Psoas muscle (tissue), 8 donors: ENCODE measurements around the gene SLC27A5. TPM values are rescaled to one million over a fixed set of nuclear protein-coding genes. Genes with fewer than 3 reads are reported as not detected.

Experiments
- ATAC-seq, 4 donors: fragments of 200-7000 bp; cut with Tn5 transposase; one replicate each; pipeline ENCODE4 v1.9.1; 2020; ENCODE audit warnings: moderate library complexity in 3 of 4, mild to moderate bottlenecking in 2 of 4
- DNase-seq, 2 donors: peaks; one replicate each; pipeline ENCODE4 v3.0.0-alpha.2; 2020
- H3K27ac ChIP-seq: fragments of 200-600 bp; one replicate; pipeline ENCODE4 v1.8.0; 2022
- H3K27me3 ChIP-seq, 3 donors: fragments of 200-600 bp in 1 of 3; one replicate each; pipeline versions ENCODE4 v1.6.1 to v1.8.0; 2013 to 2022; ENCODE audit warnings: low read length in 2 of 3, mild to moderate bottlenecking in 2 of 3, moderate library complexity in 1 of 3; ENCODE audit not compliant: insufficient read depth in 3 of 3
- H3K36me3 ChIP-seq, 2 donors: fragments of 200-600 bp in 1 of 2; one replicate each; pipeline versions ENCODE4 v1.6.1 to v1.8.0; 2013 to 2022; ENCODE audit warnings: low read depth in 1 of 2, mild to moderate bottlenecking in 1 of 2, moderate library complexity in 1 of 2; ENCODE audit not compliant: insufficient read depth in 1 of 2
- H3K4me1 ChIP-seq: fragments of 200-600 bp; one replicate; pipeline ENCODE4 v1.8.0; 2022
- H3K4me3 ChIP-seq: fragments of 200-600 bp; one replicate; pipeline ENCODE4 v1.8.0; 2022; ENCODE audit warnings: mild to moderate bottlenecking
- H3K9me3 ChIP-seq: fragments of 200-600 bp; one replicate; pipeline ENCODE4 v1.8.0; 2022
- WGBS, 3 donors: extraction: QIAGEN DNeasy Blood & Tissue Kit; methylation state at CpG; one replicate each; pipeline versions ENCODE4 v1.1.6 to v1.1.7; 2013; 5-methylcytosine and 5-hydroxymethylcytosine counted together
- intact Hi-C, 2 donors: fragments of 100-400 bp; cut with DNase I; formaldehyde crosslinking; loops; one replicate each; pipeline versions ENCODE4 v1.11.0 to v1.14.2; 2022
- polyA plus RNA-seq, 3 donors: library from polyadenylated mRNA; stranded (reverse); fragments of 200-250 nt; gene quantifications; one replicate each; pipeline ENCODE4 v1.2.3, GENCODE V29; 2013
- total RNA-seq, 4 donors: library from RNA; stranded (reverse); fragmentation: NEBNext Ultra II Directional in 2 of 4; extraction: Animal tissue kit (Norgen Biotek cat#: 25700) in 2 of 4; gene quantifications; one replicate each; pipeline versions ENCODE4 v1.2.1 to v1.2.4, GENCODE V29; 2021 to 2023
- TF ChIP-seq, protein P1 (sequence below): fragments of 200-600 bp; IDR thresholded peaks from one replicate; pipeline ENCODE4 v1.8.0; 2022; ENCODE audit warnings: antibody characterized with exemption
- donor health status: healthy with polysubstance abuse.
- donor health status: DM: no; HTN: no; CAD: no; lungs with moderate emphysema.
- donor health status: Bipolar disorder and iron deficiency.
- donor health status: healthy.
- donor health status: DM: yes; HTN: yes; CAD: no.
- donor health status: DM: no; HTN: no; CAD: no.
- donor health status: DM: no; HTN: no; CAD: no.
- donor health status: DM: yes; HTN: yes; CAD: no.

SLC27A5 gene
- total and polyA plus RNA-seq, 7 donors = 3.1 to 11.0 (median 6.1) TPM

DNA sequence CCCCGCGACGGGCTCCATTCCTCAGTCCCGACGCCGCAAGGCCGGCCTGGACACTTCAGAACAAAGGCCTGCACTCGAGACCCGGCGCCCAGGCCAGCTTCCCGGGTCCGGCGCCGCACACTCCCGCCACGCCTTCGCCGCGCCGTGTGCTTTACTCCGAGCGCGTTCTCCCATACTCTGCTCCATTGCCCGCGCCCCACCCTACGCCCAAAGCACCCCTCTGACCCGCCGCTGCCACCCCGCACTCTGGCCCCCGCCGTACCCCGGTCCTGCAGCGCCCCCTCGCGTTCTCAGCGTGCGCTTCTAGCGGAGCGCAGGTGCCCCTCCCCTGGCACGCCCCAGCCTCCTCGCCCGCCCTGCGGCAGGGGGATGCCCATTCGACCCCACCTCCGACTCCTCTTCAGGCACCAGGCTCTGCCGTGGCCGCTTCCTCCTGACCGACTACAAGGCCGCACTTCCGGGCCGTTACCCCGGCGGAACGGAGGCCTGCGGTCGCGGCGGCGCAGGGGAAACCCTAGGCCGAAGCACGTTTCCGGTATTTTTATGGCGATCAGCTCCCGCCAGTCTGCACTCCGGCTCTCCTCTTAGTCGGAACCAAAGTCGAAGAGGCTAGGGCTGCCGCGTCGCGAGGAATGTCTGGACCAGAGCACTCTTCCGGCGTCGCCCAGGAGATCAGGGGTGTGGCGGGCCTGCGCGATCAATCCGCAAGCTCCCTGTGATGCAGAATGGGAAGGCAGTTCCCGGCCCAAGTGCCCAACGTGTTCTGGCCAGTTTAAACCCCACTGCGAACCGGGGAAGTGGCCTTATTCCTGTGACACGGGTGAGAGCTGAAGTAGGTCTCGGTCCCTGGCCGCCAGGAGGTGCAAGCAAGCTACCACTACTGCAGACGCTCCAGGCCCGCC, 7.8 kb upstream of the SLC27A5 start, which contains the start of gene ZBTB45:
TSS of gene ZBTB45 (minus strand) at position 456 of the 902 bp plus-strand sequence. CDS start 2,137 bp downstream, outside the sequence.
- DNase-seq (peak; percentile 90 to 96), ATAC-seq (peak; percentile 90 to 91 (median 91))
- TF ChIP-seq, protein P1, sequence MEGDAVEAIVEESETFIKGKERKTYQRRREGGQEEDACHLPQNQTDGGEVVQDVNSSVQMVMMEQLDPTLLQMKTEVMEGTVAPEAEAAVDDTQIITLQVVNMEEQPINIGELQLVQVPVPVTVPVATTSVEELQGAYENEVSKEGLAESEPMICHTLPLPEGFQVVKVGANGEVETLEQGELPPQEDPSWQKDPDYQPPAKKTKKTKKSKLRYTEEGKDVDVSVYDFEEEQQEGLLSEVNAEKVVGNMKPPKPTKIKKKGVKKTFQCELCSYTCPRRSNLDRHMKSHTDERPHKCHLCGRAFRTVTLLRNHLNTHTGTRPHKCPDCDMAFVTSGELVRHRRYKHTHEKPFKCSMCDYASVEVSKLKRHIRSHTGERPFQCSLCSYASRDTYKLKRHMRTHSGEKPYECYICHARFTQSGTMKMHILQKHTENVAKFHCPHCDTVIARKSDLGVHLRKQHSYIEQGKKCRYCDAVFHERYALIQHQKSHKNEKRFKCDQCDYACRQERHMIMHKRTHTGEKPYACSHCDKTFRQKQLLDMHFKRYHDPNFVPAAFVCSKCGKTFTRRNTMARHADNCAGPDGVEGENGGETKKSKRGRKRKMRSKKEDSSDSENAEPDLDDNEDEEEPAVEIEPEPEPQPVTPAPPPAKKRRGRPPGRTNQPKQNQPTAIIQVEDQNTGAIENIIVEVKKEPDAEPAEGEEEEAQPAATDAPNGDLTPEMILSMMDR = peak; percentile 55
- Histone ChIP-seq H3K4me1 (peaks cover 30% of the 10 kb centered on the region), H3K27ac (peak within 1 kb of the TSS; percentile 97), H3K4me3 (peak within 1 kb of the TSS; percentile 98), H3K9me3 (no peaks in the 10 kb centered on the region), H3K36me3 (peaks cover 0 to 20% of the 10 kb centered on the region in 2 donors), H3K27me3 (no peaks in the 10 kb centered on the region)
- WGBS, 3 donors = 0% methylated on average over 76 to 87 of the region's 87 CpGs
- intact Hi-C loops = loop anchor here in 1 of 2 donors (2.0 kb wide), 1 partner anchor 23 kb away; no protein-coding TSS in a partner anchor

DNA sequence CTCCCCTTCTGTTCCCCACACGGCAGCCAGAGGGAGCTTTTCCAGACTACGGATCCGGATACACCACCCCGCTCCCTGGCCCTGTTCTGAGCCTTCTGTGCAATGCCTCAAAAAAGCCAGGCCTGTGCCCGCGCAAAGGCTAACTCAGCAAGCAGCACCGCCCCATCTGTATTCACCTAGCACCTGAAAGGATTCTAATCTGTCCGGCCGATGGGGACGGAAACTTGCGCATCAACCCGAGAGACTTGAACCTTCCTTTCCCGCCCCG, 7.2 kb upstream of the SLC27A5 start:
- Histone ChIP-seq H3K9me3 (no peaks in the 10 kb centered on the region), H3K27me3 (no peaks in the 10 kb centered on the region), H3K4me1 (peaks cover 33% of the 10 kb centered on the region), H3K36me3 (peaks cover 0 to 20% of the 10 kb centered on the region in 2 donors), H3K4me3 (peak overlapping the region; percentile 98), H3K27ac (peak overlapping the region; percentile 97)
- DNase-seq = peak; percentile 68 to 82
- TF ChIP-seq, protein P1 = peak; percentile 48
- ATAC-seq = peak; percentile 44 to 61 (median 54)
- WGBS, 3 donors = 0 to 1% (median 1%) methylated on average over 14 of the region's 14 CpGs
- intact Hi-C loops = no loop called here

DNA sequence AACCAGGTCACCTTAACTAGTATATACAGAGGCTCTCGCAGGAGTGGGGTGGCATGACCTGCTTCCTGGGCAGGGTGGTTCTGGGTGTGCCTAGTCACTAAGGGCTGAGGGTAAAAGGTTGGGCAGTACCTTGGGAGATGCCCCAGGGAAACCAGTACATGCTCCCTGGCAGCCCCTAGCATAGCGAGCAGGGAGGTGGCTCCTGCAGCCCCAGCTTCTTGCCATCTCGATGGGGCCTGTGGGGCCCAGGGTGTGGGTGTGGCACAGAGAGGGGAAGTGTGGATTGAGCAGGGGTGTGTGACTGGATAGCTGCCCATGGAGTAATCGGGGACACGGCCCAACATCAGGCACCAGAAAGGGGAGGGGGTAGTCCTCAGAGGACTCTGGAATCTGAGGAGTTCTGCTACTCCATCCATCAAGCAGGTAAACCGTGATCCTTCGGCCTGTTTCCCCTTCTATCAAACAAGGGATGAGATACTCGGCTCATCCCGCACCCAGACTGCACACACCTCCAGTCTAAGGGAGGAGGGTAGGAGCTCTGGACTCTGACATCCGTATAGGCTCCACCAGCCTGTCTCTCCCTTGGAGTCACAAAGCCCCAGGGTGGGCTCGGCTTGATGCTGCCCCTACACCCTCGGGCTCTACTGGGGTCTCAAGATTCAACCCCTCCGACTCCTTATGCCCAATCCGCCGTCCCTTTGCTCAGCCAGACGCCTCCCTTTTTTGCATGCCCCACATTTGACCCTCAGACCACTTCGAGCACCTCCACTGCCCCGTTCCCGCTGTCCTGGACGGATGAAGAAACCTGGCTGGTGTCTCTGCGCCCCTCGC, 6.7 kb upstream of the SLC27A5 start:
- peaks cover 33% of the 10 kb centered on the region for H3K4me1 ChIP-seq
- no peaks in the 10 kb centered on the region for H3K9me3 ChIP-seq
- no peak for DNase-seq
- TF ChIP-seq, protein P1 = no peak
- H3K27ac ChIP-seq = peak overlapping the region; percentile 97
- ATAC-seq = no peak
- WGBS, 3 donors = 11 to 14% (median 13%) methylated on average over 22 of the region's 22 CpGs
- peak overlapping the region; percentile 98 for H3K4me3 ChIP-seq
- peaks cover 0 to 20% of the 10 kb centered on the region in 2 donors for H3K36me3 ChIP-seq
- intact Hi-C loops = no loop called here
- no peaks in the 10 kb centered on the region for H3K27me3 ChIP-seq

GRCh38 chr19:58516964-58517833, 5.4 kb upstream of the SLC27A5 start:
- Histone ChIP-seq H3K36me3 (peaks cover 0 to 20% of the 10 kb centered on the region in 2 donors), H3K9me3 (no peaks in the 10 kb centered on the region), H3K27me3 (no peaks in the 10 kb centered on the region), H3K27ac (no peak overlapping the region), H3K4me1 (peaks cover 33% of the 10 kb centered on the region), H3K4me3 (no peak overlapping the region)
- intact Hi-C loops = no loop called here
- TF ChIP-seq, protein P1 = no peak
- DNase-seq (no peak), ATAC-seq (no peak)
- whole genome bisulfite sequencing, 3 donors = 84 to 91% (median 86%) methylated on average over 64 to 65 of the region's 65 CpGs
